Measurements from ENCODE around the gene CNKSR2.

- no peak for TF ChIP-seq CTCF (conservative IDR thresholded peaks at IDR 0.05 in 1 of 2, IDR thresholded peaks at IDR 0.05 in 1 of 2; ENCODE audit: extremely low read depth in 1 of 2, insufficient read depth in 1 of 2, low read depth in 1 of 2, low read length in 2 of 2)
- TF ChIP-seq EZH2 (IDR thresholded peaks at IDR 0.05; ENCODE audit: borderline replicate concordance, low read length), result no peak
Observed at GRCh38 chrX:21509912-21510311, 135.7 kb downstream of the CNKSR2 start.

All from mammary epithelial cell (primary cell).